T-helper 2 cell treated with Interferon-gamma antibody and Interleukin-4, amounts not matched to agents 5 μg/mL and 100 μg/mL, for 36 hours (primary cell): ENCODE results near the gene MPV17L2.

ENCODE experiments used
- DNase-seq: peaks from one replicate; pipeline ENCODE4 v3.0.0; 2021; ENCODE audit warnings: low spot score
- H3K27ac Mint-ChIP-seq: one replicate; pipeline ENCODE4 v1.8.0; 2021; ENCODE audit warnings: mild to moderate bottlenecking, mixed read lengths
- H3K27me3 Mint-ChIP-seq: one replicate; pipeline ENCODE4 v1.8.0; 2021; ENCODE audit warnings: low read depth, mixed read lengths
- H3K36me3 Mint-ChIP-seq: one replicate; pipeline ENCODE4 v1.8.0; 2021; ENCODE audit warnings: low read depth, mixed read lengths
- H3K4me1 Mint-ChIP-seq: one replicate; pipeline ENCODE4 v1.8.0; 2021; ENCODE audit warnings: low read depth, mixed read lengths
- H3K4me3 Mint-ChIP-seq: one replicate; pipeline ENCODE4 v1.8.0; 2022; ENCODE audit warnings: mild to moderate bottlenecking, moderate library complexity, mixed read lengths
- H3K9me3 Mint-ChIP-seq: one replicate; pipeline ENCODE4 v1.8.0; 2021; ENCODE audit warnings: mixed read lengths

Gene MPV17L2

DNA sequence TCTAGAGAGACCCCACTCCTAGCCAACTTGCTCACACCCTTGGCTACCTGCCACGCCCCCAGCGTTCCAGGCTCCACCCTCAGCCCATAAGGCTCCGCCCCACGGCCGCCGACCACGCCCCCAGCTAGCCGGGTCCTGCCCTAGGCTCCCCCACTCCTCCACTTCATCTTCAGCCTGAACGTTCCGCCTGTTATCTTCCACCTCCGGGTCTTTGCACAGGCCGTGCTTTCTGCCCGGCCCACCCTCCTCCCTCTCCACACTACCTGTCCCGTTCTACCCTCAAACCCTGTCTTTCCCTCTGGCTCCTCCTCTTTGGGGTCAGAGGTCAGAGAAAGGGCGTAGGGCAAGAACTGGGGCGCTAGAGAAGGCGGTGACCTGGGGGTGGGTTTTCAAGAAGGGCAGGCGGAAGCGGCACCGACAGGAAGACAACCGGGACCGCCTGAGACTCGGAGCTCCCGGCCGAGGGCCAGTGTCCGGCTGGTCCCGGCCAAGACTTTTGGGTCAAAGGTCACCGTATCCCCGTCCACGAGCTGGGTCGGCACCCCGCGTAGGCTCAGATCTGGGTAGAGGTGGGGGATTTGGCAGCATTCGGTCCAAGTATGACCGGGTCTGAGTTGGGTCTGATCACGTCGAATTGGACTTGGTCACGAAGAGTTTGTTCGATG, 31.0 kb downstream of the MPV17L2 start:
- no peak for DNase-seq
- no peaks in the 10 kb centered on the region for H3K9me3 Mint-ChIP-seq
- no peak overlapping the region for H3K27ac Mint-ChIP-seq
- peaks cover 41% of the 10 kb centered on the region for H3K27me3 Mint-ChIP-seq
- peaks cover 8% of the 10 kb centered on the region for H3K4me1 Mint-ChIP-seq
- H3K36me3 Mint-ChIP-seq = no peaks in the 10 kb centered on the region
- peak overlapping the region; percentile 88 for H3K4me3 Mint-ChIP-seq

DNA sequence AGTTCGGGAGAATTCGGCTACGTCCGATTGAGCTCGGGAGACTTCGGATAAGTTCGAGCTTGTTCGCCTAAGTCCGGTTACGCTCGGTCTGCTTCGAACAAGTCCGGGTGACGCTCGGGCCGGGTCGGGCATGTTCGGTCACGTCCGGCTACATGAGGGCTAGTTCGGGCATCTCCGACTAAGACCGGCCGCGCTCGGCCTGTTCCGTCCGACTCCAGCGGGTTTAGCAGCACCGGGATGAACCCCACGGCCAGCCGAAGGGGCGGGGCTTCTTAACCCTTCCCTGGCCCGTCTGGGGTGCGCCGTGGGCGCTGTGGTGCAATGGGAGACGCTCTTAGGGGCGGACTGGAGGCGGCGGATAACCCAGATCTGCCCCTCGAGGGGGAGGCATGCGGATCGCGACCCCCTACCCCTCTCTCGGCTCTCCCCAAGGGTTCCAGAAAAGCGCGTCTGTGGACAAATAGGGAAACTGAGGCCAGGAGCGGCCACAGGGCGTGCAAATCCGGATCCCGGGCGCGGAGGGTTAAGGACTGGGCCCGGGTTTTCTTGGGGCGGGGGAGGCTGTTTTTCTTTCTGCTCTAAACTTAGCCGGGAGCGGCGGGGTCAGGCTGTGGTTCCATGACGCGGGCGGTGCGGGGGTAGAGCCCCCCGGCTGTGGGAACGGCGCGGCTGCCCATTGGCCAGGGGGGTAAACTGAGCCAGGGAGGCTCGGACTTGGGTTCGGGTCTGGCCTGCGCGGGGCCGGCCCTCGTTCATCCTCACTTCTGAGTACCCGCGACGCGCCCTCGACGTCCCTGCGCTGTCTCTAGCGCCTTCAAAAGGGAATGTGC, 31.7 kb downstream of the MPV17L2 start:
- Mint-ChIP-seq H3K9me3 (no peaks in the 10 kb centered on the region), H3K27me3 (peaks cover 44% of the 10 kb centered on the region), H3K4me1 (peaks cover 8% of the 10 kb centered on the region), H3K36me3 (no peaks in the 10 kb centered on the region), H3K4me3 (peak overlapping the region; percentile 88), H3K27ac (peak overlapping the region; percentile 58)
- peak; percentile 91 for DNase-seq

DNA sequence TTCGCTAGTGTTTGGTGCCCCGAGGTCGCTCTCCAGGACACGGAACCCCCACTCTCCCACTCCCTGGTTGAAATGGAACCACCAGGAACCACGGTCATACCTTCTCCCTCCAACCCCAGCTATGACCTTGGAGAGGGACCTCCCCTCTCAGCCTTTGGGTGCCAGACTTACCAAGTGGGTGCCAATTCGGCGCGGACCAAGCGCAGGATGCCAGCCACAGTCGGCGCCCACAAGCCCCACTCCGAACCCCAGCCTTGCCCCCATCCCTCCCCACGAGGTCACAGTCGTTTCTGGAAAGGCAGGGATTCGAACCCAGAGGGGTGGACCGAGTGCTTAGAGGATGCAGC, 32.3 kb downstream of the MPV17L2 start:
- Mint-ChIP-seq H3K27me3 (peaks cover 45% of the 10 kb centered on the region), H3K9me3 (no peaks in the 10 kb centered on the region)

DNA sequence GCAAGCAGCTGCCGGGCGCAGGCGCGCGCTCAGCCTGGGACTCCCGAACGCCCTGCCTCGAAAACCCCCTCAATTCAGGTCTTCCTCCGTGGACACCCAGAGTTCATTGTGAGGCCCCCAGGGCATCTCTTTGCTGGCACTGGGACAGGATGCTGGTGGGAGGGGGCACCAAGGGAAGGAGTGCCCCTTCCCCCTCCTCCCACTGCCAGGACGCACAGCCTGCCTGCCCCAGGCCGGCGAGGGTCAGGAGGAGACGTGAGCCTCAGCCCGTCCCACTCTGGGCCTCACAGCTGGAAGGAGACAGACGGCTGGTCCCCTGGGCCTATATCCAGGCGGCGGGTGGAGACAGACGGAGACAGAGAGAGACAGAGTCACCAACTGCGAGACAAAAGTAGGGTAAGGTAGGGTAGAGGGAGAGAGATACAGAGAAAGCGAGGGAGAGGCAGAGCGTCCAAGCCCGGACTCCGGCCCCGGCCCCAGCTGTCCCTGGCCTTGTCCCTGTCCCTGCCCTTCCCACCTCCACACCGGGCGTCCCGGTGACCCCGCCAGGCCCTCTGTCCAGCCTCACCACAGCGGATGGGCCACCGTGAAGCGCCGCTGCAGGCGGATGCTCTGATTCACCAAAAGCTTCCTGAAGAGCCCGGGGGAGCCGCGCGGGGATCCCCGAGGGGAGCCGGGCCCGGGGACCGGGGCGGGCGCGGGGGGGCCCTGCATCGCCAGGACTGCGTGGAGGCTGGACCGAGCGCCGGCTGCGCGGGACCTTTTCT, 32.9 kb downstream of the MPV17L2 start, which contains the start of gene PDE4C:
PDE4C (minus strand) TSS at position 737 of the 767 bp plus-strand sequence; CDS start at position 714, 23 bp downstream.
- Mint-ChIP-seq H3K27ac (no peak within 1 kb of the TSS), H3K4me1 (peaks cover 8% of the 10 kb centered on the region), H3K4me3 (no peak within 1 kb of the TSS), H3K36me3 (no peaks in the 10 kb centered on the region), H3K9me3 (no peaks in the 10 kb centered on the region), H3K27me3 (peaks cover 47% of the 10 kb centered on the region)
- DNase-seq = no peak

More for the DNA sequence above, 32.3 kb downstream of the MPV17L2 start:
- H3K4me3 Mint-ChIP-seq = no peak overlapping the region
- no peaks in the 10 kb centered on the region for H3K36me3 Mint-ChIP-seq
- peaks cover 8% of the 10 kb centered on the region for H3K4me1 Mint-ChIP-seq
- no peak for DNase-seq
- no peak overlapping the region for H3K27ac Mint-ChIP-seq

DNA sequence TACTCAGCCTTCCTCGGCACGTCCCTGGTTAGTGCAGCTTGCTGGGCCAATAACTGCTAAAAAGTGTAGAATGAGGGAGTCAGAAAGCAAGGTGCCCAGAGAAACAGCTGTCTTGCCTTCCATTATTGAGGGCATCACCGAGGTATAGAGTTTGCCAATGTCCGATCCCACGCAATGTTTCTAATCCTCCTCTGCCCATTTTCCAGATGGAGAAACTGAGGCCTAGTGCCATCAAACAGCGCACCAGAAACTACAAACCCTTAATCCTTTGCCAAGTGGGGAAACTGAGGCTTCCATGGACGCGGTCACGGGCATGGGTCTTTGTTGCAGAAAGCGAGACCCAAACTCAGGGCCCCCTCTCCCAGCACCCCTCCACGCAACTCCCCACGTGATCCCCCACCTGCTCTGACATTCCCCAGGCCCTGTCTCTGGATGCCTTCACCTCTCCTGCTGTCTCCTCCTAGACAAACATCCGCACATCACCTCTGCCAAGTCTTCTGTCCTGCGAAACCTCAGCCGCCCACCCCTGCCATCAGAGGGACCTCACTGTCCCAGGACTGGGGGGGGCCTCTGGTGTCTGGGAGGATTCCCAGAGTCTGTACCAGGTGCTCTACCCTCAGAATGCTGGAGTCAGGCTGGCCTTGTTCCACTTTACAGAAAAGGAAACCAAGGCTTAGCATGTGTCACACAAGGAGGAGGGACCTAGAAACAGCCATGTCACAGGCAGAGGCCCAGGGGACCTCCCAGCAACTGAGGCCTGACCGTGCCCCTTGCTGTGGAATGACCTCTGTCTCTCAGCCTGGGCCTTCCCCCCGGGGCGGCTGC, 34.1 kb downstream of the MPV17L2 start:
- peaks cover 55% of the 10 kb centered on the region for H3K27me3 Mint-ChIP-seq
- no peaks in the 10 kb centered on the region for H3K36me3 Mint-ChIP-seq
- no peak for DNase-seq
- no peak overlapping the region for H3K4me3 Mint-ChIP-seq
- no peaks in the 10 kb centered on the region for H3K9me3 Mint-ChIP-seq
- peaks cover 8% of the 10 kb centered on the region for H3K4me1 Mint-ChIP-seq
- no peak overlapping the region for H3K27ac Mint-ChIP-seq

DNA sequence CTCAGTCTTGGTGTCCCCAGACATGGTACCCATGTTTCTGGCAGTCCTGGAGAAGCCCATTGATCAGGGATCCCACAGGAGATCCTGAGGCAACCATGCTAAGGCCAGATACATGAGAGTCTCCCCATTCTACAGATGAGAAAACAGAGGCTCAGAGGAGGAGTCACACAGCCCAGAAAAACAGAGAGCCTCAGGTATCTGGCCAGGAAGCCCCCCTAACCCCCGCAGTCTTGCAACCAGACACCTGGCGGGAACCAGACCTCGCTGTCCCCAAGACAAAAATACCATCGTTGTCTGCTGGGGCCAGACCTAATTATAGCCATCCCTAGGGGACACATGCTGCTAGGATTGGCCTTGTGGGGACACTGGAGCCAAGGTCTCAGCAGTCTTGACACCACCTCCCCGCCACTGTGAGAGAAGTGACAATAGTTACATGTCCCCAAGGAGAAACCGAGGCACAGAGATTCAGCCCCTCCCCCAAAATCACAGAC, 34.8 kb downstream of the MPV17L2 start:
- Mint-ChIP-seq H3K36me3 (no peaks in the 10 kb centered on the region), H3K4me1 (peaks cover 10% of the 10 kb centered on the region), H3K27ac (no peak overlapping the region), H3K4me3 (no peak overlapping the region), H3K9me3 (no peaks in the 10 kb centered on the region), H3K27me3 (peaks cover 60% of the 10 kb centered on the region)
- no peak for DNase-seq

DNA sequence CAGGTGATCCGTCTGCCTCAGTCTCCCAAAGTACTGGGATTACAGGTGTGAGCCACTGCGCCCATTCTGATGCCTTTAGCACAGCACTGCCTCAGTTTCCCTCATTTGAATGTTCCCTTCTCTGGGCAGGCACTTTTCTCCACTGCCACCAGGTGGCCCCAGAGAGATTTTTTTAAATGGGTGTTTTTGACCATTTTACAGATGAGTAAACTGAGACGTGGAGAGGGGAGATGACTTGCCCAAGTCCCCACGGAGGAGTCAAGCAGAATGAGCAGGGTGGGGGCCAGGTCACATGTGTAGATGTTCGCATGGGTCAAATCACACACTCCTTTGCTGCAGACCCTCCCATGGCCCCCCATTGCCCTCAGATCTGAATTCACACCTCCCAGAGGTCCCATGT, 36.5 kb downstream of the MPV17L2 start:
- DNase-seq = no peak
- no peak overlapping the region for H3K27ac Mint-ChIP-seq
- H3K27me3 Mint-ChIP-seq = peaks cover 62% of the 10 kb centered on the region
- no peak overlapping the region for H3K4me3 Mint-ChIP-seq
- no peaks in the 10 kb centered on the region for H3K36me3 Mint-ChIP-seq
- no peaks in the 10 kb centered on the region for H3K9me3 Mint-ChIP-seq
- peaks cover 5% of the 10 kb centered on the region for H3K4me1 Mint-ChIP-seq

DNA sequence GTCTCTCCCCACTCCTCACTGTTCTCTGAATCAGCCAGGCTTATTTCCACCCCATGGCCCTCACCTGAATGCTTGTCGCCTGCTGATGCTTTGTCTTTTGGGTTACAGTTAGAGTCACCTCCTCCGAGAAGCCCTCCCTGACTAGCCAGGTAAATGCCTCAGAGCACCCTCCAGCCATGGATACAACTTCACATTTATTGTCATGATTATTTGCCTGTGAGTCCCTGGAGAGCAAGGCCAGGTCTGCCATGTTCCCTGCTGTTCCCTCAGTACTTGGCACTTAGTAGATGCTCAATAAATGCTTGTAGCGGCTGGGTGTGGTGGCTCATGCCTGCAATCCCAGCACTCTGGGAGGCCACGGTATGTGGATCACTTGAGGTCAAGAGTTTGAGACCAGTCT, 36.9 kb downstream of the MPV17L2 start:
- peaks cover 58% of the 10 kb centered on the region for H3K27me3 Mint-ChIP-seq
- no peaks in the 10 kb centered on the region for H3K9me3 Mint-ChIP-seq
- H3K36me3 Mint-ChIP-seq = no peaks in the 10 kb centered on the region
- H3K4me3 Mint-ChIP-seq = no peak overlapping the region
- no peak for DNase-seq
- no peak overlapping the region for H3K27ac Mint-ChIP-seq
- H3K4me1 Mint-ChIP-seq = peaks cover 2% of the 10 kb centered on the region

DNA sequence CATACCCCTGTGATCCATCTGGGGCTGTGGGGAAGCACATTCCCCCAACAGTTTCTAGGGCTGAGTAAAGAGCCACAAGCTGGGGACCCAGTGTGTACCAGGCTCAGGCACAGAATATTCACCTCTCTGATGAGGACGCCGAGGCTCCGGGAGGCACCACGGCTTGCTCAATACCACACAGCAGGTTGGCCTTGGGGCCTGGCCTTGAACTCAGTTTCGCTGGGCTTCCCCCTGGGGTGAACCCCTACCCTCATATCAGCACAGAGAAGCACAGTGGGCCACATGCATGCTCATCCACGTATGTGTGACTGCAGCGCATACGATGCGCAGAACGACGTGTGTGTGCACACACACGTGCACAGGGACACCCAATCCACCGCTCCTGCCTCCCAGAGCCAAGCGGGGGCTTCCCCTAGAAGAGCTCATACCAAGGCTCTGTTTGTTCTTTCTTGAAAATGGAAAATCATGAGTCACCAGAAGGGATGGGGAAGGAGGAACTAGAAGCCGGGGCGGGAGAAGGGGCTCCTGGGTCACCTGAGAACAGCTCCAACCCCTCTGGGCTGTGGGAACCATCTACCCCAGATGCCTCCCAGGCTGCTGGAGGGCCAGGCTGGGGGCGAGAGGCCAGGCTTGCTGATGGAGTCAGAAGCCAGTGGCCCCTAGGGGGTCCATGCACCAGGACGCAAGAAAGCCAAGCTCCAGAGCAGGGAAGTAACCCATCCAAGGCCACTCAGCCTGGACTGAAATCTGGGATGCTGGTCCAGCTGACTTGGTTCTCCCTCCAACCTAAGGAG, 38.1 kb downstream of the MPV17L2 start:
- H3K4me3 Mint-ChIP-seq = no peak overlapping the region
- peaks cover 47% of the 10 kb centered on the region for H3K27me3 Mint-ChIP-seq
- H3K36me3 Mint-ChIP-seq = no peaks in the 10 kb centered on the region
- H3K9me3 Mint-ChIP-seq = no peaks in the 10 kb centered on the region
- peaks cover 2% of the 10 kb centered on the region for H3K4me1 Mint-ChIP-seq
- no peak for DNase-seq
- H3K27ac Mint-ChIP-seq = no peak overlapping the region

DNA sequence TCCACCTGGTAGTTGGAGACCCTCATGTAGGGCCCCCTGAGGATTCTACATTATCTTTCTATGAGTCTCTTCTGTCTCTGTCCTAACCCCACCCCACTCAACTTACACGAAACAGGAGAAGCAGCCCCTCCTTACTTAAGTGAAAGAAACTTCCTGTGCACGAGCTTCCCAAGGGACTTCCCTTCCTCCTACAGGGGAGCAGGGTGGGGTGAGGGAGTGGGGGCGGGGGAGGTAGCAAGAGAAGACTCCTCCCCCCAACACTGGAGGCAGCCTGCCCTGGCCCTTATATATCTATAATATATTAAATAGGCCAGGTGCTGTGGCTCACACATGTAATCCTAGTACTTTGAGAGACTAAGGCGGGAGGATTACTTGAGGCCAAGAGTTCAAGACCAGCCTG, 38.8 kb downstream of the MPV17L2 start:
- Mint-ChIP-seq H3K36me3 (no peaks in the 10 kb centered on the region), H3K27ac (no peak overlapping the region), H3K4me1 (peaks cover 2% of the 10 kb centered on the region), H3K9me3 (no peaks in the 10 kb centered on the region), H3K27me3 (peaks cover 43% of the 10 kb centered on the region), H3K4me3 (no peak overlapping the region)
- no peak for DNase-seq

DNA sequence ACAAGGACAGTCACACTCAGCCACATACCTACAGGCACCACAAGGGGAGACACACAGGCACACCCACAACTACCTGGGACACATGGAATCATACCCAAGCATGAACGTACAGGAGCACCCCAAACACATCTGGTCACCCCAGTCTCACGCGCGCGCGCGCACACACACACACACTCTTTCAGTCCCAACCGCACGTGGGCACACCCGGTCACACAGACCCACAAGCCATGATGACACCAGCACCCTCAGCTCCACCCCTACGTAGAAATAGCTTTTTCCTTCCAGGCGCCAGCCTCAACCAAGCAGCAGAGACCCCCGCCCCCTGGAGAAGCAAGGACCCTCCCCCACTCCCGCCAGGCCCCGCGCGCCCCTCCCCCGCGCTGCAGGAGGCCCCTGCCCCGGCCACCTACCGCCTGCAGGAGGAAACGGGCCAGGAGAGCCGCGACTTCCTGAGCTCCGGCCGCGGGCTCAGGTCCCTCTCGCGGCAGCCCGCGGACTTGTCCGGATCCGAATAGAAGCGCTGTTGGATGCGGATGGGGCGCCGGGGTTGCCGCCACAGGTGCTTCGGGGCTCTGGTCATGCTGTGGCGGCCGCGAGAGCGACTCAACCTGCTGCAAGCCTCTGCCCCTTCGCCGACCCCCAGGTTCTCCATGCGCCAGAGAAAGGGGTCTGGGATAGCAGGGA, 39.7 kb downstream of the MPV17L2 start:
- Mint-ChIP-seq H3K36me3 (no peaks in the 10 kb centered on the region), H3K9me3 (no peaks in the 10 kb centered on the region), H3K4me1 (peaks cover 2% of the 10 kb centered on the region), H3K27ac (no peak overlapping the region), H3K4me3 (no peak overlapping the region), H3K27me3 (peaks cover 34% of the 10 kb centered on the region)
- DNase-seq = peak; percentile 27

DNA sequence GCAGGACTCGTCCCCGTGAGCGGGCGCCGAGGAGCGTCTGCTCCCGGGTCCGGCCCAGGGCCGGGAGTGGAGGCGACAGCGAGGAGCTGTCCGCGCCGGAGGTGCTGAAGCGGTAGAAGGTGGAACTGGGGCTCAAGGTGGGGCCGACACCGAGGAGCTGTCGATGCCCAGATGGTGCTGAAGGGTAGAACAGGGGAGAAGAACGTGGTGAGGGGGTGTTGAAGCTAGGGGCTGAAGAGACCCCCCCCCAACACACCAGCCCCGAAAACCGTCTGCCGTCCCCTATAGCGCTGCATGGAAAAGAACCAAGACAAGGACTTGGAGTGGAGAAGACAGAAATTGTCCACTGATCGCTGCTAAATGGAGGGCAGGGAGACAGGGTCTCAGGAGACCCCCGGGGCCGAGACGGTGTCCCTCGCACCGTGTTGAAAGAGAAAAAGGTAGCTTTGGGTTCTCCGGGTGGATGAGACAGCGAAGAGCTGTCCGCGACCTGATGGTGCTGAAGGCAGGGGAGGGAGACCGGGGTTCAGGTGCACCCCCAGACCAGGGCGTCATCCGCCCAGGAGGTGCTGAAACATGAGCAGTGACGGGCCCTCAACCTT, 40.3 kb downstream of the MPV17L2 start:
- Mint-ChIP-seq H3K4me3 (no peak overlapping the region), H3K36me3 (no peaks in the 10 kb centered on the region), H3K27me3 (peaks cover 29% of the 10 kb centered on the region), H3K27ac (no peak overlapping the region), H3K4me1 (peaks cover 2% of the 10 kb centered on the region), H3K9me3 (no peaks in the 10 kb centered on the region)
- peak; percentile 53 for DNase-seq
